Measurements from ENCODE around the gene KRTAP4-5. TPM values are rescaled to one million over a fixed set of nuclear protein-coding genes. Genes with fewer than 3 reads are reported as not detected.

KRTAP4-5 gene
- total RNA-seq, 1 experiment from 2014 or later: not detected

- TF ChIP-seq ZNF532 (CRISPR knock-in tag; IDR thresholded peaks at IDR 0.05; ENCODE audit: borderline replicate concordance) (no peak), ZNF281 (CRISPR knock-in tag; IDR thresholded peaks at IDR 0.05) (no peak), CDX4 (CRISPR knock-in tag; IDR thresholded peaks at IDR 0.05; ENCODE audit: borderline replicate concordance) (no peak), NFE2L1 (CRISPR knock-in tag; IDR thresholded peaks at IDR 0.05) (no peak)
Measured at GRCh38 chr17:41145261-41145660, 4.4 kb downstream of the KRTAP4-5 start (continued).

- ChIA-PET POLR2A (no interaction called here), CTCF (no interaction called here)
- ATAC-seq: no peak
- H3K36me3 Mint-ChIP-seq: peaks cover 27% of the 10 kb centered on the region
- H3K27me3 Mint-ChIP-seq (ENCODE audit: low read depth): peaks cover 3% of the 10 kb centered on the region; the same call in 1 of the 2 replicates
- H3K4me1 Mint-ChIP-seq: peaks cover 8% of the 10 kb centered on the region; the same call in 1 of the 2 replicates
- peaks cover 44% of the 10 kb centered on the region for H3K9me3 Mint-ChIP-seq
- no peak overlapping the region for H3K27ac Mint-ChIP-seq
- no peak overlapping the region for H3K4me3 Mint-ChIP-seq
- no peak for DNase-seq (ENCODE audit: low spot score)
- no peak for TF ChIP-seq HMGXB4 (CRISPR knock-in tag; IDR thresholded peaks at IDR 0.05)
- no peak for TF ChIP-seq AFF4 (CRISPR knock-in tag; IDR thresholded peaks at IDR 0.05; ENCODE audit: borderline replicate concordance)
- TF ChIP-seq ERG (CRISPR knock-in tag; IDR thresholded peaks at IDR 0.05): no peak
- no peak for TF ChIP-seq ESRRA (CRISPR knock-in tag; IDR thresholded peaks at IDR 0.05; ENCODE audit: borderline replicate concordance)
- TF ChIP-seq USF1 (CRISPR knock-in tag; IDR thresholded peaks at IDR 0.05): no peak
- no peak for TF ChIP-seq ZNF121 (CRISPR knock-in tag; IDR thresholded peaks at IDR 0.05)
- no peak for TF ChIP-seq NFATC4 (CRISPR knock-in tag; IDR thresholded peaks at IDR 0.05)
- no peak for TF ChIP-seq ZSCAN18 (CRISPR knock-in tag; IDR thresholded peaks at IDR 0.05)
- TF ChIP-seq PRRX2 (CRISPR knock-in tag; IDR thresholded peaks at IDR 0.05): no peak
- TF ChIP-seq FOXK1 (CRISPR knock-in tag; IDR thresholded peaks at IDR 0.05): no peak
- no peak for TF ChIP-seq NFYB (CRISPR knock-in tag; conservative IDR thresholded peaks at IDR 0.05; ENCODE audit: low read depth)
- TF ChIP-seq ZBTB43 (CRISPR knock-in tag; IDR thresholded peaks at IDR 0.05): no peak
Measured at GRCh38 chr17:41144846-41145245, 4.8 kb downstream of the KRTAP4-5 start.
